Gastroesophageal sphincter (tissue), 4 donors: ENCODE data around the gene ATG4C. TPM values are rescaled to one million over a fixed set of nuclear protein-coding genes. Genes with fewer than 3 reads are reported as not detected.
A peak's percentile ranks its signal among the peaks of the same experiment; 100 is the strongest.

Source experiments
- ATAC-seq: fragments of 150-250 bp; one replicate; pipeline ENCODE4 v1.9.1; 2016; ENCODE audit warnings: mild to moderate bottlenecking, moderate library complexity
- H3K27ac ChIP-seq, 4 donors: fragments of 200-600 bp; sonication (generic) in 3 of 4; 1 replicate in 3 of 4; 2 replicates in 1 of 4; pipeline ENCODE4 v1.5.1; 2016 to 2019
- H3K27me3 ChIP-seq: fragments of 200-600 bp; sonication (generic); one replicate; pipeline ENCODE4 v1.5.1; 2019
- H3K36me3 ChIP-seq, 2 donors: fragments of 200-600 bp; sonication (generic); one replicate each; pipeline ENCODE4 v1.5.1; 2019; ENCODE audit warnings: control low read depth in 1 of 2
- H3K4me1 ChIP-seq, 3 donors: fragments of 200-600 bp; sonication (generic); 1 replicate in 2 of 3; 2 replicates in 1 of 3; pipeline ENCODE4 v1.5.1; 2016 to 2019; ENCODE audit warnings: control low read depth in 2 of 3
- H3K4me3 ChIP-seq, 2 donors: fragments of 200-600 bp; sonication (generic); one replicate each; pipeline ENCODE4 v1.5.1; 2019; ENCODE audit warnings: mild to moderate bottlenecking in 1 of 2, moderate library complexity in 1 of 2
- H3K9me3 ChIP-seq, 3 donors: fragments of 200-600 bp; sonication (generic); one replicate each; pipeline ENCODE4 v1.5.1; 2017 to 2019; ENCODE audit warnings: control low read depth in 2 of 3
- CTCF ChIP-seq, 4 experiments: fragments of 200-600 bp in 2 of 4; fragments of 450-650 bp in 2 of 4; sonication (generic) in 1 of 4; IDR thresholded peaks; one replicate each; pipeline ENCODE4 v1.5.1; 2017 to 2019; ENCODE audit warnings: antibody characterized with exemption in 4 of 4, mild to moderate bottlenecking in 2 of 4, moderate library complexity in 2 of 4
- EP300 ChIP-seq: sonication (generic); formaldehyde crosslinking; IDR thresholded peaks from one replicate; pipeline ENCODE4 v1.6.1; 2017; ENCODE audit warnings: antibody characterized with exemption, mild to moderate bottlenecking
- POLR2A ChIP-seq, 2 donors: fragments of 450-650 bp; IDR thresholded peaks; one replicate each; pipeline ENCODE4 v1.6.1; 2017; ENCODE audit warnings: antibody characterized with exemption in 2 of 2, mild to moderate bottlenecking in 2 of 2, moderate library complexity in 1 of 2
- POLR2AphosphoS5 ChIP-seq: sonication (generic); formaldehyde crosslinking; IDR thresholded peaks from one replicate; pipeline ENCODE4 v1.6.1; 2017; ENCODE audit warnings: antibody characterized with exemption
- WGBS, 2 donors: methylation state at CpG; one replicate each; pipeline ENCODE4 v1.1.5; 2018; ENCODE audit warnings: low coverage in 1 of 2; 5-methylcytosine and 5-hydroxymethylcytosine counted together
- total RNA-seq, 4 donors: library from RNA; depleted of rRNA; stranded (reverse); fragments of >200 nt; gene quantifications; one replicate each; pipeline ENCODE4 v1.1.0, GENCODE V29; 2016

Gene ATG4C
- total RNA-seq, 4 donors from 2014 or later, result 6.1 to 10.1 (median 8.7) TPM

GRCh38 chr1:62904856-62905225 lies 120.9 kb downstream of the ATG4C start:
- no peak overlapping the region for H3K27ac ChIP-seq
- no peaks in the 10 kb centered on the region for H3K36me3 ChIP-seq
- WGBS, 2 donors, result 65 to 81% methylated on average over 2 to 5 of the region's 5 CpGs
- ATAC-seq, result no peak
- TF ChIP-seq CTCF (IDR thresholded peaks at IDR 0.05) (no peak), EP300 (no peak), POLR2A (IDR thresholded peaks at IDR 0.05) (no peak), POLR2AphosphoS5 (no peak)
- H3K9me3 ChIP-seq, result no peaks in the 10 kb centered on the region
- no peak overlapping the region for H3K4me3 ChIP-seq
- no peaks in the 10 kb centered on the region for H3K27me3 ChIP-seq
- H3K4me1 ChIP-seq, result no peaks in the 10 kb centered on the region

GRCh38 chr1:62905309-62905708 lies 121.4 kb downstream of the ATG4C start:
- H3K27ac ChIP-seq, result no peak overlapping the region
- no peak for ATAC-seq
- 88 to 91% methylated on average over 3 to 4 of the region's 6 CpGs for WGBS, 2 donors
- no peak overlapping the region for H3K4me3 ChIP-seq
- no peaks in the 10 kb centered on the region for H3K9me3 ChIP-seq
- H3K4me1 ChIP-seq, result no peaks in the 10 kb centered on the region
- H3K36me3 ChIP-seq, result no peaks in the 10 kb centered on the region
- TF ChIP-seq POLR2AphosphoS5, result no peak
- no peak for TF ChIP-seq EP300
- TF ChIP-seq CTCF (IDR thresholded peaks at IDR 0.05), result no peak
- no peak for TF ChIP-seq POLR2A (IDR thresholded peaks at IDR 0.05)
- no peaks in the 10 kb centered on the region for H3K27me3 ChIP-seq

GRCh38 chr1:62905872-62906271 lies 121.9 kb downstream of the ATG4C start:
- Histone ChIP-seq H3K4me1 (no peaks in the 10 kb centered on the region), H3K36me3 (no peaks in the 10 kb centered on the region), H3K9me3 (no peaks in the 10 kb centered on the region), H3K27ac (no peak overlapping the region), H3K27me3 (no peaks in the 10 kb centered on the region), H3K4me3 (no peak overlapping the region)
- no peak for ATAC-seq
- WGBS, 2 donors, result 60 to 76% methylated on average over 1 to 8 of the region's 8 CpGs
- TF ChIP-seq CTCF (IDR thresholded peaks at IDR 0.05) (no peak), POLR2AphosphoS5 (no peak), POLR2A (IDR thresholded peaks at IDR 0.05) (no peak)

GRCh38 chr1:62906428-62906886 lies 122.5 kb downstream of the ATG4C start:
- Histone ChIP-seq H3K4me3 (no peak overlapping the region), H3K9me3 (no peaks in the 10 kb centered on the region), H3K36me3 (no peaks in the 10 kb centered on the region), H3K27ac (no peak overlapping the region), H3K4me1 (no peaks in the 10 kb centered on the region), H3K27me3 (no peaks in the 10 kb centered on the region)
- ATAC-seq, result no peak
- 36 to 58% methylated on average over 8 to 9 of the region's 9 CpGs for WGBS, 2 donors
- TF ChIP-seq POLR2AphosphoS5, result no peak
- TF ChIP-seq CTCF (IDR thresholded peaks at IDR 0.05), result peak in 1 of 4 experiments; percentile 12
- no peak for TF ChIP-seq POLR2A (IDR thresholded peaks at IDR 0.05)
- TF ChIP-seq EP300, result no peak

GRCh38 chr1:62908168-62908695 lies 124.3 kb downstream of the ATG4C start:
- Histone ChIP-seq H3K27me3 (peaks cover 6% of the 10 kb centered on the region), H3K4me3 (no peak overlapping the region), H3K36me3 (no peaks in the 10 kb centered on the region), H3K9me3 (no peaks in the 10 kb centered on the region), H3K4me1 (no peaks in the 10 kb centered on the region), H3K27ac (no peak overlapping the region)
- no peak for TF ChIP-seq POLR2A (IDR thresholded peaks at IDR 0.05)
- TF ChIP-seq POLR2AphosphoS5, result no peak
- TF ChIP-seq CTCF (IDR thresholded peaks at IDR 0.05), result no peak
- no peak for TF ChIP-seq EP300
- 80 to 89% methylated on average over 2 of the region's 2 CpGs for WGBS, 2 donors
- no peak for ATAC-seq
